GM18520 (cell line): ENCODE measurements around the gene MUTYH.

ENCODE experiments used
- ATAC-seq: cut with Tn5 transposase; IDR thresholded peaks from one replicate; pipeline ENCODE4 v1.9.1; 2021; ENCODE audit not compliant: unreplicated experiment

Gene MUTYH

GRCh38 chr1:45351508-45351907, 11.3 kb upstream of the MUTYH start:
- no peak for ATAC-seq

- ATAC-seq: no peak
These were observed 8.9 kb upstream of the MUTYH start for GRCh38 chr1:45348966-45349677.

- no peak for ATAC-seq
These were observed 8.3 kb upstream of the MUTYH start for GRCh38 chr1:45348609-45348965.

- ATAC-seq: no peak
These were observed 7.8 kb upstream of the MUTYH start for GRCh38 chr1:45348020-45348419.

DNA sequence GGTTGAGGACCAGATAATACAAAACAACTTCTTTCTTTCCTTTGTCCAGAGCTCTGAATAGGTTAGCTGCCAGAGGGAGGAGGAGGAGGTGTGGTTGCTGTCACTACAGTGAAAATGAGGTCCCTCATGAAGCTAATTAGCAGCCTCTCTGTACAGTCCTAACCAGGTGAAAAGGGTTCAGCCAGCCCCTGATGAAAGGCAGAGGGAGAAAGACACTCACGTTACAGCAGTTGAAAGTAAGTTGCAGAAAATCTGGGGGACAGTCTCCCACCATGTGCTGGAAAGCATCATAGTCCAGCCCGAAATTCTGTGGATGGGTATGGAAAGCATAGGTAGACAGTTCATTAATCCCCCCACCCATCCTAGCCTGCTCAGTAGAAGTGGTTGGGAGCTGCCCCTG, 6.2 kb upstream of the MUTYH start:
- no peak for ATAC-seq

DNA sequence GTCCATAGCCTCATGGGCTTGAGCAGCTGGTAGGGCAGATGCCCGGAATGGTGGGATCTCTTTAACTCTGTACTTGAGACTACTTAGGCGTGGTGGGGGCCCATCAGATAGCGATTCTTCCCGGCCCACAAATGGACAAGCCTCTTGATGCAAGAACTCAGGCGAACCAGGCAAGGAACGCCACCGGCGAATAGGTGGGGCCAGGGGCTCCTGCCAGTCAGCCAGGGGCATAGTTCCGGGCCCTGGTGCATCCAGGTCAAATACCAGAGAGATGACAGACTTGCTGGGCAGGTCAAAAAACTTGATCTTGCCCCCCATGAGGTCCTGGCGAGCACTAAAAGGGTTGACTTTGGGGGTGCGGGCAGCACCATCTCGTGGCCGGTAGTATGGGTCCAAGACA, 4.8 kb upstream of the MUTYH start:
- ATAC-seq: no peak

DNA sequence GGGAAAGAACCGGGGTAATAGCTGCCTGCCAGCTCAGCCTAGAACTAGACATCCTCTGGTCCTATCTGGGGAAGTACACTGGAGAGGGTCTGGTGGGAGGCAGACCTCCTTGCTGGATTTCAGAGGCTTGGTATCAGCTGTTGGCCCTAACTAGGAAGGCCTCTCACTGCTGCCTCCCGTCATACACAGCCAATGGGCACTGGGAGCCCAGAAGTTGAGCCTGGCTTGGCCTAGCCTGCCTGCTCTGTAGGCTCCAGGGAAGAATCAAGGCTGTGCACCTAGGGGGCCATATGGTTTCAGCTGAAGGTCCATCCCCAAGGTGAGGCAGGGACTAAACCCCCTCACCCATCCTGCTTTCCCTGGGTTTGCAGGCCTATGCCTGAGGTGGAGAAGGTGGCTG, 4.3 kb upstream of the MUTYH start:
- no peak for ATAC-seq

DNA sequence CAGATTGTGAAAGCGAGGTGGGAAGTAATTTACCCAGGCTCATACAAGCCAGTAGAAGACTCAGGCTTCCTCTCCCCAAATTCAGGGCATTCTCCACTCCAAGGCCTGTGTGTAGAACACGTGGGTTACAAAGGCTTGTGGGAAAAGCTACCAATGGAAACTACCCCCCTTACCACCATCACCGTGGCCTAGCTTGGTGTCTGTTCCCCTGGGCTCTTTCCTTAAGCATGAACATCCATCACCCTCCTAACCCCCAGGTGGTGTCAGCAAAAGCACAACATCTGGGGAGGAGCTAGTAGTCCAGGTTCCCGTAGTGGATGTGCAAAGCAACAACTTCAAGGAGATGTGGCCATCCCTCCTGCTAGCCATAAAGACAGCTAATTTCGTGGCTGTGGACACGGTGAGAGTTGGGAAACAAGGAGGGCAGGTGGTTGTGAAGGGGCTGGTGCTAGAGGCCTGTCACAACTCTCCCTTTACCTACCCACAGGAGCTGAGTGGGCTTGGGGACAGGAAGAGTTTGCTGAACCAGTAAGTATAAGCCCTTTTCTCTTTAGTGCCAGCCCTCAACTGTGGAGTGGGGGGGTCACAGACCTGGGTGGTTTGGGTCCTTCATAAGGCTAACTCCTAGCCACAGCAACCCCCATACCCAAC, 701 bp upstream of the MUTYH start:
- no peak for ATAC-seq

- no peak for ATAC-seq
These were observed 2.5 kb downstream of the MUTYH start for GRCh38 chr1:45337630-45338325.

DNA sequence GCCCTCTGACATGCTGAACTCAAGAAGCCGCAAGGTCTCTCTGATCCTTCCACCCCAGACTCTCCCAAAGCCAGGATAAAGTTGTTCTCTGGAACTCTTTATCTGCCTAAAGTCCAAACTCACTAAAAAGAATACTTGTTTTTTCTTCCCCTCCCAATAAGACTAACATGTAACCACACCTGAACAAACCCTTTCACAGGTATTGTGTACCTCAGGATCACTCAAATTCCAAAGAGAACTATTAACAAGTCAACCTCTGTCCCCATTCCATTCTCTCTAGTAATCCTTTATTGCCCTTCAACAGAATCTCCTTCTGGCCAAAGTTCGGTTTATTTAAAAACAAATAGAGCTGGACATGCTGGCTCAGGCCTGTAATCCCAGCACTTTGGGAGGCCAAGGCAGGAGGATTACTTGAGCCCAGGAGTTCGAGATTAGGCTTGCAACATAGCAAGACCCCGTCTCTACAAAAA, 4.3 kb downstream of the MUTYH start:
- no peak for ATAC-seq

GRCh38 chr1:45334308-45335245, 5.7 kb downstream of the MUTYH start:
- no peak for ATAC-seq

DNA sequence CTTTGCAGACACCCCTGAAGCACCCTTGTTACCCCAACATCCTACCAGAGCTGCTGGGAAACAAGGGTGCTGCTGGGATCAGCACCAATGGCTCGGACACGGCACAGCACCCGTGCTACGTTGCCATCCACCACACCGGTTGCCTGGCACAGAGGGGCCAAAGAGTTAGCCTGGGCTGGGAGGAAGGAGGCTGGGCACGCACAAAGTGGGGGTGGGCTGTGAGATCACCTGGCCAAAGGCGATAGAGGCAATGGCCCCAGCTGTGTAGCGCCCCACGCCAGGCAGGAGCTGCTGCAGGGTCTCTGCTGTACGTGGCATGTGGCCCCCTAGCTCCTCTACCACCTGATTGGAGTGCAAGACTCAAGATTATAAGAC, 7.9 kb downstream of the MUTYH start:
- ATAC-seq: no peak

- ATAC-seq: no peak
These were observed 8.5 kb downstream of the MUTYH start for GRCh38 chr1:45331436-45332345.

- no peak for ATAC-seq
These were observed 10.8 kb downstream of the MUTYH start for GRCh38 chr1:45329445-45329844.

DNA sequence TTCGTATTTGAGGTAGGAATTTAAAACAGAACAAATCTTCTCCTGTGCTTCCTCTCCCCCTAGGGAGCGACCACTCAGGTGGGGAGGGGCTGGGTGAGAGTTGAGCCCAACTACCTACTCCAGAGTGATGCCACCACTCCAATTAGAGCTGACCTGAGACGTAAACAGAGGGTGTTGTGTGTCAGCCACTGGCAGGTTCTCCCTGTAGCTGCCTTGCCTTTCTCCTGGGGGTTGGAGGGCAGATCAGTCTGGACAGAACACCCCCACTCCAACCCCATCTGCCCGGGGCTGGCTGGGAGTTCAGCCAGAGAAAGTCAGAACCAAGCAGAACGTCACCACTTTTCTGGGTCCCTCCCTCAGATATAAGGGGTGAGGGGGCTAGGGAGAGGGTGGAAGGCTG, 11.6 kb downstream of the MUTYH start:
- ATAC-seq: no peak

- ATAC-seq: no peak
These were observed 12.4 kb downstream of the MUTYH start for GRCh38 chr1:45327644-45328515.

- no peak for ATAC-seq
These were observed 13.3 kb downstream of the MUTYH start, which contains the start of gene HPDL for GRCh38 chr1:45326627-45327623. Gene HPDL (plus strand): TSS chr1:45326895. CDS start chr1:45327149, 254 bp downstream.
